ENCODE data around the gene EIF4EBP3.

DNA sequence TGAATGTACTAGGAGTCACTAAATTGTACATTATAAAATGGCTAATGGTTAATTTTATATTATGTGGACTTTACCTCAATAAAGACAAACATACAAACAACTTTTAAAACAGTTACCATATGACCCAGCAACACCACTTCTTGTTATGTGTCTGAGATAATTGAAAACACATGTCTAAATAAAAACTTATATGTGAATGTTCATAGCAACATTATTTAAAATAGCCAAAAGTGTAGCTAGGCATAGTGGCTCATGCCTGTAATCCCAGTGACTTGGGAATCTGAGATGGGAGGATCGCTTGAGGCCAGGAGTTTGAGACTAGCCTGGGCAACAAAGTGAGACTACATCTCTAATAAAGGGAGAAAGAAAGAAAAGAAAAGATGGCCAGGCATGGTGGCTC, 40.0 kb downstream of the EIF4EBP3 start:
- TF ChIP-seq CTCF (IDR thresholded peaks at IDR 0.05) (no peak), RFX5 (IDR thresholded peaks at IDR 0.05; ENCODE audit: low read length) (no peak), YY1 (IDR thresholded peaks at IDR 0.05; ENCODE audit: low read depth) (no peak)
